Activated CD8-positive, alpha-beta memory T cell treated with anti-CD3 and anti-CD28 coated beads for 4 hours (primary cell): ENCODE measurements around the gene S100A16.

Experiments used
- DNase-seq, 2 donors: peaks; one replicate each; pipeline ENCODE4 v3.0.0-alpha.2; 2020; ENCODE audit warnings: low read depth in 2 of 2

S100A16 gene

DNA sequence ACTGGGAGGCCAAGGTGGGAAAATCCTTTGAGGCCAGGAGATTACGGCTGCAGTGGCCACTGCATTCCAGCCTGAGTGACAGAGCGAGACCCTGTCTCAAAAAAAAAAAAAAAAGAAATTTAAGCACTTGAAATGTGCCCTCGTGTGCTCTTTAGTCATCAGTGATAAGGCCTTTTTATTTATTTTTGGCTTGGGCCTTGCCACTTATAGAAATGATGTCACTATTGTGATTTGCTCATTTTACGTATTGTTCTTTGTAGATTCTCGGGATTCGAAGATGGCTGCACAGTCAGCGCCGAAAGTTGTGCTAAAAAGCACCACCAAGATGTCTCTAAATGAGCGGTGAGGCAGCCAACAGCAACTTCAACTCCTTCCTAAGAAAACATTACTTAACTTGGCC, 23.4 kb upstream of the S100A16 start:
- no peak for DNase-seq

DNA sequence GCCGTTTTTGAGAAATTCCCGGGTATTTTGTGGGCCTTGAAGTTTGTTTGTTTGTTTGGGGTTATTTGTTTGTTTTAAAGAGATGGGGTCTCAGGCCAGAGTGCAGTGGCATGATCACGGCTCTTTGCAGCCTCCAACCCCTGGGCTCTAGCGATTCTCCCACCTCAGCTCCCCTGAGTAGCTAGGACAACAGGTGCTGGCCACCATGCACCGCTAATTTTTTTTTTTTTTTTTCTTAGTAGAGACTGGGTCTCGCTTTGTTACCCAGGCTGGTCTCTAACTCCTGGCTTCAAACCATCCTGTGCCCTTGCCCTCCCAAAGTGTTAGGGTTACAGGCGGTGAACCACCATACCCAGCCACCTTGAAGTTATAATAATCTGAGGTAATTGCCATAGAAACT, 22.9 kb upstream of the S100A16 start:
- no peak for DNase-seq

DNA sequence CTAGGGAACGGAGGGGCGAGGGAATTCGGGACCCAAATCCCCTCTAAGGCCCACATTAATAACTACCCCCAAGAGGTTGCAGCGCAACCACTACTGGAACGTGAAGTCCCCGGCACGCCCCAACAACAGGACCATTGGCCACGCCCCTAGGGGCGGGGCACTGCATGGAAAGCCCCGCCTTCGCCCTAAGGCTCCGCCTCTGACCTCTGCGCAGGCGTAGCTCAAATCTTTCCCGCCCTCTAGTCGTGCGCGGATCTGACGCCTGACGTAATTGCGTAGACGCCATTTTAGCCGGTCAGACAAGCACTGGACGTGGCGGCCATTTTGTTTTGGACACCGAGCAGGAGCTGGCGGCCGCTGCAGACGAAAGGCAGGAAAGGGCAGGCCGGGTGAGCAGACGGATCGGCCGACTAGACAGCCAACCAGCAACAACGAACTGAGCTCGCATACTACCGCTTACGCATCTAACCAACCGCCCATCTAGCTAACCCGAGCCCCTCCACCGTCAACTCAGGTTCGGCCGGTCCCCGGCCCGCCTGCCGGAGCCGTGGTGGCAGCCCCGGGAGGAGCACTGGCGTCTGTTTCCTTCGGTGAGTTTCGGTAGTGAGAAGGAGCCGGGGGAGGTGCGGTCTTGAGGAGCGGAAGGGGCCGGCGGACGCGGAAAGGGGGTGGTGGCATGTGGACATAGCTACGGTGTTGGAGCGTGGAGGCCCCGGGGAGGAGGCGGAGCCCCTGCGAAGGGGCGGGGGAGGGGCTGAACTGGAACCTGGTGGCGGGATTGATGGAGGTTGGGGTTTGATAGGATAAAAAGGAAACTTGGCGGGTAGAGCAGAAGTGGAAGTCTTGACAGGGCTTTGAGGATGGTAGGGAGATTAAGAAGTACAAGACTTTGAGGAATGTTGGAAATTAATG, 21.1 kb upstream of the S100A16 start, which contains the start of gene CHTOP:
TSS of gene CHTOP (plus strand) at position 313 of the 912 bp plus-strand sequence. CDS start 2,523 bp downstream, outside the sequence.
- peak; percentile 94 for DNase-seq

DNA sequence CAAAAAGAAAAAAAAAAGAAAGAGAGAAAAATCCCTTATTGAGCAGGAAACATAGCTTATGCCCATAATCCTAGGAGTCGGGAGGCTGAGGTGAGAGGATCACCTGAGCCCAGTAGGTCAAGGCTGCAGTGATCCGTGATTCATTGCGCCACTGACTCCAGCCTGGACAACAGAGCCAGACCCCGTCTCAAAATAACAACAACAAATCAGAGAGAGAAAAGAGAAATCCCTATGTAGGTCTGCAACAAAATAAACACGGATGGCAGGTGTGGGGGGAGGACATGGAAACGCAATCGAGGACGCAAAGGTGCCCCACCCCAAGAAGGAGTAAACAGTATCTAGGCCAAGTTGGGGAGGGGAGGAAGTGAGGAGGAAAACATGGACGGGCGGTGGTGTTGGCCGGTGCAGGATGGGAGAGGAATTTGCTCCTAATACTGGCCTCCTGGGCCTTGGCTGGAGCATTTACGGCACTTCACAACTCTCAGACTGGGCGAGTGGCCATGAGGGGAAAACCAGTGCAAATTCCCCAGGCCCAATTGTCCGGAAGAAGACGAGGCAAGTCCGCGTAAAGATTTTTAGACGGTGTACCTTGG, 20.3 kb upstream of the S100A16 start:
- no peak for DNase-seq

DNA sequence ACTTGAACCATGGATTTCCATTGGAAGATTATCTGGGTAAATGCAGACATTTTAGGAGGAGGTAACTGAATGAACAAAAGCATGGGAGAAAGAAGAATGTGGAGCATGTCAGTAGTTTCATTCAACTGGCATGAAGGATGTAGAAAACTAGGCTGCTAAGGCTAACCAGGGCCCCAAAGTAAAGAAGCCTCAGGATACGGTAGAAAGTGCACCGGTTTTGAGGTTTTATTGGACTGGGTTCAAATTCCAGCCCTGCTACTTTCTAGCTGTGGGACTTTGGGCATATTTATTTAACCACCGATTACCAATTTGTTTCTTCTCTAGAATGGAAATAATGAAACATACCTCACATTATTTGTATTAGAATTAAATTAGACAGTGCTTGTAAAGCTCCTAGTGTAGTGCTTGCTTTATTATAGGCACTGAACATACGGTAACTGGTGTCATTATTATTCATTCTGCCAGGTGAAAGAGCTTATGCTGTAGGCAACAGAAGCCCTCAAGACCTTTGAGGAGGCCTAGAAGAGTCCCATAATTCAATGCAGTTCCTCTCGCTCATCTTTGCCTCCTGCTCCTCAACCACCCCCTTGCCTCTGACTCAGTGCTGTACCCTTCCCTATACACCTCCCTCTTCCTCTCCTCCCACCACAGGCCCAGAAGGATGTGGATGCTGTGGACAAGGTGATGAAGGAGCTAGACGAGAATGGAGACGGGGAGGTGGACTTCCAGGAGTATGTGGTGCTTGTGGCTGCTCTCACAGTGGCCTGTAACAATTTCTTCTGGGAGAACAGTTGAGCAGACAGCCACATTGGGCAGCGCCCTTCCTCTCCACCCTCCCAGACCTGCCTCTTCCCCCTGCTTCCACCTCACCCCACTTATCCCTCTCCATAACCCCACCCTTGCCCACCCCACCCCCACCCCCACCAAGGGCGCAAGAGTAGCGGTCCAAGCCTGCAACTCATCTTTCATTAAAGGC, 18.4 kb upstream of the S100A16 start:
- no peak for DNase-seq

DNA sequence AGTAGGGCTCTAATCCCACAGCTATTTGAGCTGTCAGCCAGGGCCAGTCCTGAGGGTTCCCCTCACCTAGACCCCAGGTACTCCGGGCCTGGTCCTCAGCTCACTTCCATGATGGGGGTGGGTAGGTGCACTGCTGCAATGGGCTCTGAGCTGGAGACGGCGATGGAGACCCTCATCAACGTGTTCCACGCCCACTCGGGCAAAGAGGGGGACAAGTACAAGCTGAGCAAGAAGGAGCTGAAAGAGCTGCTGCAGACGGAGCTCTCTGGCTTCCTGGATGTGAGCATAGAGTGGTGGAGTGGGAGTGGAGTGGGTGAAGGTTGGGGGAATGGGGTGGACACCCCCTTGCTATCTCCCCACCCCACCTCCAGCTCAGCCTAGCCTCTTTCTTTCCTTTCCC, 17.4 kb upstream of the S100A16 start:
- no peak for DNase-seq

DNA sequence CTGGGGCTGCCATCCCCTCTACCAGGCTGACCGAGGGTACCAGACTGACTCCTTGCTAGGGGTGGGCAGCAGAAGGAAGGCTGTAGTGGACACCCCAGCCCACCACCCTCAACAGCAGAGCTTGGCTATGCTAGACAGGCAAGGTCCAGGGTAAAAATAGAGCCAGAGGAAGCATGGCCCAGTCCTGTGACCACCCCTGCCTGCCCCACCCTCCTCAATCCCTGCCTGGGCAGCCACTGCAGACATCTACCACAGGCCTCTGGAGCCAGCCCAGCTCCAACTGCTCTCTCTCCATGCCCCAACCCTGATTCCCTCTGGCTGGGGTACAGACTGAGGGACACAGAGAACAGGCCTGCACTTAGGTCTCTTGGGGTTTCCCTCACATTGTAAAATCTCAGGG, 17.0 kb upstream of the S100A16 start:
- DNase-seq, result no peak

DNA sequence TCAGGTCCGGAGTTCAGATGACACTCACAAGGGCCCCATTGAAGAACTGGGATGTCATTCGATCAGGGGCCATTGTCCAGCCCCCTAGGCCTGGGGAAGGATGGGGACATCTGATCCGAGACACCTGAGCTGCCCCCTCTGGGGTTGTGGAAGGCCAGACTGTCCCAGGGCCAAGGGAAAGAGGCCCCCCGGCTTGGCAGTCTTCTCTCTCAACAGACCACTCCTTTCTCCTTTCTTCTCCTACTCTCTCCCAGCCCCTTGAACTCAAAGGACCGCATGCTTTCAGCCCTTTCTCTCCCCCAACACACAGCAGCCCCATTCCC, 16.4 kb upstream of the S100A16 start:
- no peak for DNase-seq

DNA sequence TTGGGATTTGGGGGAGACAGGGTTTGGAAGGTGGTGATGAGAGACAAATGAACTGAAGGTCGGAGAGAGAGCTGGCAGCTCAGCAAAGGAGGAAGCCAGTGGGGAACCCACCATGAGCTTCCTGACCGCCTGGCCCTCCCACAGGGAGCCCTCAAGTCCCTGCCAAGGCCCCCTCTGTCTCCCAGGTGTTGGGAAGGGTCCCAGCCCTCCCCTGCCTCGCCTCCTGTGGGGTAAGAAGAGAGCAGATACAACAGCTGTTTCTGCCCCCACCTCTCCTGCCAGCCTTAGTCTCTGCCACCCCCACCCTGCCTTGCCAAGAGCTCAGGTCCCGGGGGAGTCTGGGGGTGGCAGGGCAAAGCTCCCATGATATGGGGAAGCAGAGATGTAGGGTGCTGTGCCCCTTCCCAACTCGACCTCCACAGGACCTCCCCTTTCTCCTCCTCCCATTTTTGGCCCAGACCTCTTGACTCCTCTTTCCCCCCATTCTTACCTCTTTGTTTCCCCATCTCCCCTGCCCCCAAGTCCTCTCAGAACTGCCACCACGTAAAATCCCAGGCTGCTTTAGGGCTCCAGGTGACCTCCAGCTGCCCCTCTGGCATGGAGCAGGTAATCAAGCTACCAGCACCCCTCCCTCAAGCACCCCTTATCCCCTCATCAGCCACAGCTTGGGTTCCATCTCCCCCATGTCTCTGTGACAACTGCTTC, 15.9 kb upstream of the S100A16 start:
- DNase-seq, result no peak

DNA sequence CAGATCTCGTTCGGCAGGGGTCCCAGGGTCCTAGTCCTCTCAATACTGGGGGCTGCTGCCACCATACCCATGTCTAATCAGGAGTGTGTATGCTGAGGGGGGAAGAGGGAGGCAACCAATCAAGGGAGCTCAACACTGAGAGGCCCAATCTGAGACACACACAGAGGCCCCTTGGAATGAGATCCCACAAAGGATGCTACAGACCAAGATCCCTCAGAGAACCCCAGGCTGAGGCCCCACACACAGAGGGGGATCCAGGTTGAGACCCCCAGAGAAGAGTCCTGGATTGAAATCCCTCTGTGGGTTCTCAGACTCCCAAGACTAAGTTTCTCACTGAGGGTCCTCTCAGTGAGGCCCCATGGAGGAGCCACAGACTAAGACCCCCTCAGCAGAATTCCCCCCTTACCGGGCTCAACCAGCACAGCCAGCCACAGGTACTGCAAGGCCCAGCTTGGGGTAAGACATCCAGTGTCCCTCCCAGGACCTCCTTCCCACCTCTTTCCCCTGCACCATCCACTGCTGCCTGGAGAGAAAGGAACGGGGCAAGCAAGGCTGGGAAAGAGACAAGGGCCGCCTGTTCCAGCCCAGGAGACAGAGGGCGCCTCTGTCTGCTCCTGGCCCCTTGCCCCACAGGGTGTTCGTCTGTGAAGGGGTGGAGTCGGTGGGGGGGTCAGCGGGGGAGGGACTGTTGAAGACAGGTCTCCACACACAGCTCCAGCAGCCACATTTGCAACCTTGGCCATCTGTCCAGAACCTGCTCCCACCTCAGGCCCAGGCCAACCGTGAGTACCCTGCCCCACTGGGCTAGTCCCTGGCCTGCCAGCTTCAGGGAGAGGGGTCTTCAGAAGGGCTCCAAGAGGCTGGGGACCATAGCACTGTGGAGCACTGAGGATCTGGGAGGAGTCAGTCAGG, 15.0 kb upstream of the S100A16 start, which contains the start of gene S100A1:
TSS of gene S100A1 (plus strand) at position 720 of the 912 bp plus-strand sequence. CDS start 2,088 bp downstream, outside the sequence.
- DNase-seq, result no peak

DNA sequence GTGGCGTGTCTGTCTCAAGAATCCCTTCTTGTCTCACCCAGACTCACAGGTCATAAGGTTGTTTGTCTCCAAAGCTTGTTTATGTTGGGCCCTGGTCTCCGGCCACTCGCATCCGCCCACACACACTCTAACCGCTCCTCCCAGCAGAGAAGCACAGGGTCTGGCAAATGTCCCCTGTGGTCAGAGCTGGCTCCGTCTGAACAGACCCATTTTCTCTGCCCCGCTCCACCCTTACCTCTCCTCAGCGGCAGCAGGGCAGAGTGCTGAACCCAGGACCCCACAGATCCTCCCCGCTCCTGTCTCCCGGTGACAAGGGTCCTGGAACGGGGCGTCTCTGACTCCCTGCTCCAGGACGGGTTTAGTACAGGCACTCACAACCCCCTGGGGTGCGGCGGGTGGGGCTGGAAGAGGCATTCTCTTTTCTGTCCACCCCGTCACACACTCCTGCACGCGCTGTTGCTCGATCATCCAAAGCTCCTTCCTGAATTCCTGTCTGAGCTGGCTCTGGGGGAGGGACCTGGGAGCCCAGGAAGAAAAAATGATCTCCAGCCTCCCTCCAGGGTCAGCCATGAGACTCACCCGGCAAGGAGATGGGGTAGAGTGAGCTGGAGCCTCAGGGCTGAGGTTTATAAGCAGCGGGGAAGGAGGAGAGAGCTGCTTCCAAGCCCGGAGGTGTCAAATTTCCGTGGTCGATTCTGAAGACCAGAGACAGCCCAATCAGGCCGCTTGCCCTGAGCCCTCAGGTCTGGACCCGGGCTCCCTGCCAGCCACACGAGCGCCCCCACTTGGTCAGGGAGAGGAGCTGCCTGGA, 14.2 kb upstream of the S100A16 start, which contains the start of gene S100A13:
TSS of gene S100A13 (minus strand) at position 602 of the 811 bp plus-strand sequence. CDS start 1,033 bp downstream, outside the sequence.
- DNase-seq, result no peak

DNA sequence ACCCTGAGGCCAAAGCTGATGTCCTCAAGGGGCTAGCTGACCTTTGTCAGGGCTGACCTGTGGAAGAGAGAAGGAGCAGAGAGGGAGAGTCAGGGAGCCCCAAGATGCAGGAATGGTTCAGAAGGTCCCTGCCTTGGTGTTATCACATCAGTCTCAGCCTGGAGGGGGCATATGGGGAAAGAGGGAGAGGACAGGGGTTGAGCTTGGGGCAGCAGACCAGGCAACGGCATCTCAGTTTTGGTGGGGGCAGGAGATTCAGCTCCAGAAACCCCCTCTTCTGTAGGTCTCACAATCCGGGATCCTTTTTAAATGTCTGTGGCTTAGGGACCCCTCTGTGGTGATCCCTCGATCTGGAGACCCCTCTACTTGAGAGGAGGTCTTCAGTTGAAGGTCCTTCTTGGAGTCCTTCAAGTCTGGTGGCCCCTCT, 13.6 kb upstream of the S100A16 start:
- no peak for DNase-seq

DNA sequence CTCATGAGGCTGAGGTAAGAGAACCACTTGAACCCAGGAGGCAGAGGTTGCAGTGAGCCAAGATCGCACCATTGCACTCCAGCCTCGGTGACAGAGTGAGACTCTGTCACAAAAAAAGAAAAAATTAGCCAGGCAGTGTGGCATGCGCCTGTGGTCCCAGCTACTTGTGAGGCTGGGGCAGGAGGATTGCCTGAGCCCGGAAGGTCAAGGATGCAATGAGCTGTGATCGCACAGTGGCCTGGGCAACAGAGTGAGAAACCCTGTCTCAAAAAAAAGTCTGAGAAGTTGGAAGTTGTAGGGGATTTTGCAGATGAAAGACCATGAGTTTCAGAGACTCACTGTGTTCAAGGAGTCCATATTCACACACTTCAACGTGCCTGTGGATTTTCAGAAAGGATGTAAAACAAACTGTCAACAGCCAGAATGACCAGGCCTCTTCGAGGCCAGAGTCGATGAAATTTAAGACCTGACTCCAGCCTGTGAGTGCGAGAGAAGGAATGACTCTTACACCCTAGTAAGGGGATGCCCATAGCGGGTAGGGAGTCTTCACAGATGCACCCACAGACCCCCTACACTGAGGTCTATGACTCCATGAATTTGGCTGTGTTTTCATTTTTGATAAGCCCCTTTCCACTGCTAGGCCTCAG, 12.2 kb upstream of the S100A16 start:
- no peak for DNase-seq

DNA sequence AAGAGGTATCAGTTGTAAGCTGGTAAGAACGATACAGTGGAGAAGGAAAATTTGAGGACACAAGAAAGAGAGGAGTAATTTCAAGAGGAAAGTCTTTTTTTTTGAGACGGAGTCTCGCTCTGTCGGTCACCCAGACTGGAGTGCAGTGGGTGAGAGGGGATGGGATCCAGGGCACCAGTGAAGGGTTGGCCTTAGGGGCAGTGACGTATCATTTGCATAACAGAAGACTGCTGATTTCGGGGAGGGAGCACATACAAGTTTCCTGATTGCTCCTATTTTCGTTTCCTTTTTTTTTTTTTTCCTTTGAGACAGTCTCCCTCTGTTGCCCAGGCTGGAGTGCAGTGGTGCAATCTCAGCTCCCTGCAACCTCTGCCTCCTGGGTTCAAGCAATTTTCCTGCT, 10.2 kb upstream of the S100A16 start:
- DNase-seq, result no peak

DNA sequence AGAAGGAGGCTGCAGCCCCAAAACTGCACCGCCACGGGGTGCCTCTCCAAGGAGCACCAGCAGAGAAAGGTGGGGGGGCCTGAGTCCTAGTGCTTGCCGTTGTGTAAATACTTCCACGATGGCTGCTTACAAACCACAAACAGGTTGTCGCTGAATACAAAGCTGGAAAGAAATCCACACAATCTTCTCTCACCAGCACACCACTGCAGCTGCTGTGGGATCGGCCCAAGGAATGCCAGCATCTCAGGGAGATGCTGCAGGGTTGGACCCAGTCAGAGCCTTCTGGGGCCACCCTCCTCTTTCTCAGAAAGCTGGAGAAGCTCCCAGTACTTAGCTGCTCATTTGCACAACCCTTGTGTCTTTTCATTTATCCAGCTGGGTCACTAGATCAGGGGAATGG, 6.2 kb upstream of the S100A16 start:
- no peak for DNase-seq

DNA sequence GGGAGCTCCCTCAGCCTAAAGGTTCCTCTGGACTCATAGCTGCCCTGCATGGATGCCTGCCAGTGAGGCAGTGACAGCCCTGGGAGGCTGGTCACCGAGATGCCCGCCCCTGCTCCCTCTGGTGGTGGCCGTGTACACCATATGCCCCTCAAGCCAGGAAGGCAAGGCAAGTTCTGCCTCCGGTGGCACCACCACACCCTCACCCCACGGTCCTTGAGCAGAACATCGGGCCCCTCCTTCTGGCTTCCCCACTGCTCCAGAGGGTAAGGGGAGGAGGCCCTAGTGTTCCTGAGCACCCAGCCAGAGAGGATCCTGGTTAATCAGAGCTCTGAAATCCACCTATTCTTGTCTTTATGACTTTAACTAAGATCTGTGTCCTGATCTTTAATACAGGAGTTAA, 4.7 kb upstream of the S100A16 start:
- peak in 1 of 2 donors; percentile 48 for DNase-seq

DNA sequence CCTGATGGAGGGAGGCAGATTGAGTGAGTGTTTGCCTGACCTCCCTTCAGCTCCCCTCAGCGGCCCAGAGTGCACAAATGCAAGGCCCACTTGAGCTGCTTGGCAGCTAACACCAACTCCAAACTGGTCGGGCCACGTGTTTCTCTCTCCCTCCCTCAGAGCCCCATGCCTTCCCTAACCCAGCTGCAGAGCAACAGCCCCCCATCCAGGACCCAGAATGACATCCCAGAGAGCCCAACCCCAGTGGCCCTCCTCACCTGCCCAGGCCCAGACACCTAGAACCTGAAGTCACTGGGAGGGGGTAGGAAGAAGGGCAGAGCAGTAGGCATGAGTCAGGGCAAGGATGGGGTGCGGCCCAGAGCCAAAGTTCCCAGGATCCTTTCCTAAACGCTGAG, 4.0 kb upstream of the S100A16 start:
- DNase-seq, result no peak

DNA sequence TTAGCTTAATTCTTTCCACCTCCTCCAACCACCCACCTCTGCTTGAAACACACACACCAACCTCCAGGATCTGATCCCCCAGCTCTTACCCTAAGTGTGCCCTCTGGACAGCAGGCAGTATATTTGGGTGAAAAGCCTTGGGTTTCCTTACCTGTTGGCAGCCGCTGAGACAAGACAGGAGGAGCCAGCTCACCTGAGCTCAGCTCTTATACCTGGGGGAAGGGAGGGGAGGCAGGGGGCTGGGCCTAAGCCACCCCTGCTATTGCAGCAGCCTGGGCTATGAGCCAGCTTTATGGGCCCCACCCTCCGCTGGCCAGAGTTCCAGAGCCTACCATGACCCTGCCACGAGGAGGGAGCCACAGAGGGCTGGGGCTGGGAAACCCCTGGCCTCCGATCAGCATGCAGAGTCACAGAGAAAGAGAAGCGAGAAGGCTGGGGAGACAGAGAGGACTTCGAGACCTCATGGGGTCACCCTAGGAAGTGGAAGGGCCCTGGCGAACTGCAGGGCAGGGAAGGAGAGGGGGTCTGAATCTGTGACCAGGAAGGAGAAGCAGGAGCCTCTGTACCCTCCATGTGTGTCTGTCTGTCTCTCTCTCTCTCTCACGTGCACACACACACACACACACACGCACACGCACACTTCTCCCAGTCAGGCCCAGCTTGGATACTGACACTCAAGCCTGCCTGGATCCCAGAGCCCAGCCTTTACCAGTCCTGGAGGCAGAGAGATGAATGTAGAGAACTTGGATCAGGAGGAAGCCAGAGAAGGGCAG, 3.4 kb upstream of the S100A16 start, which contains the start of gene S100A14:
TSS of gene S100A14 (minus strand) at position 182 of the 773 bp plus-strand sequence. CDS start 467 bp downstream, outside the sequence.
- no peak for DNase-seq
